Measurements from ENCODE around the gene OSBP.

Gene OSBP

DNA sequence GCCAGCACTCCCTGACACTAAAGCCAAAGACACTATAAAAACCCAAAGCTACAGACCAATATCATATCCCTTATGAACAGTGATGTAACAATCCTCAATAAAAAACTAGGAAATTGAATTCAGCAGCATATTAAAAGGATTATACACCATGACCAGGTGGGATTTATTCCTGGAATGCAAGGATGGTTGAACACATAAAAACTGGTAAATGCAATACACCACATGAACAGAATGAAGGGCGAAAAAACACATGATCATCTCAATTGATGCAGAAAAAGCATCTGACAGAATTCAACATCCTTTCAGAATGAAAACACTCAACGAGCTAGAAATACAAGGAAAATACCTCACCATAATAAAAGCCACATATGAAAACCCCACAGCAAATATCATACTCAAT, 31.3 kb downstream of the OSBP start:
- peak overlapping the region in 1 of 2 donors; percentile 38 for H3K27ac Mint-ChIP-seq
- peaks cover 66% of the 10 kb centered on the region for H3K36me3 Mint-ChIP-seq (ENCODE audit: insufficient read depth)
- no peak for ATAC-seq (replicated peaks)
- H3K27me3 Mint-ChIP-seq = no peaks in the 10 kb centered on the region
- no peak overlapping the region for H3K4me3 Mint-ChIP-seq
- no peak for DNase-seq
- H3K4me1 Mint-ChIP-seq (ENCODE audit: low read depth in 2 of 2) = peaks cover 3 to 9% of the 10 kb centered on the region in 2 donors
- peaks cover 0 to 5% of the 10 kb centered on the region in 2 donors for H3K9me3 Mint-ChIP-seq

DNA sequence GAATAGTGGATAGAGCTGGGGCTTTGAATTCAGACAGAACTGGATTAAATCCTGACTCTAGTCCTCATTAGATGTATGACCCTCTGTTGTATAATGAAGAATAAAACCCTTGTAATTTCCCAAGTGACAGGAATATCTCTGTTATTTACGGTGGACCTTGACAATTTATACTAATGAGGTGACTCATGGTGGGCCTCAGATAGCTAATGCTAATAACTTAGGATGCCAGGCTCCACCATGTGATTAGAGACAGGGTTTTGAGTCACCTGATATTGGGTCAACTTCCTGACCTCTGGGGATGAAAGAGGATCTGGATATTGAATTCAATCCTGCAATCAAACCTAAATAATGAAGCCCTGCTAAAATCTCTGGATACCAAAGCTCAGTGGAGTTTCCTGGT, 33.6 kb downstream of the OSBP start:
- ATAC-seq (replicated peaks) (no peak), DNase-seq (no peak)
- no peaks in the 10 kb centered on the region for H3K27me3 Mint-ChIP-seq
- H3K4me3 Mint-ChIP-seq = no peak overlapping the region
- peak overlapping the region in 1 of 2 donors; percentile 44 for H3K27ac Mint-ChIP-seq
- peaks cover 3 to 5% of the 10 kb centered on the region in 2 donors for H3K4me1 Mint-ChIP-seq (ENCODE audit: low read depth in 2 of 2)
- peaks cover 0 to 5% of the 10 kb centered on the region in 2 donors for H3K9me3 Mint-ChIP-seq
- peaks cover 69% of the 10 kb centered on the region for H3K36me3 Mint-ChIP-seq (ENCODE audit: insufficient read depth)

DNA sequence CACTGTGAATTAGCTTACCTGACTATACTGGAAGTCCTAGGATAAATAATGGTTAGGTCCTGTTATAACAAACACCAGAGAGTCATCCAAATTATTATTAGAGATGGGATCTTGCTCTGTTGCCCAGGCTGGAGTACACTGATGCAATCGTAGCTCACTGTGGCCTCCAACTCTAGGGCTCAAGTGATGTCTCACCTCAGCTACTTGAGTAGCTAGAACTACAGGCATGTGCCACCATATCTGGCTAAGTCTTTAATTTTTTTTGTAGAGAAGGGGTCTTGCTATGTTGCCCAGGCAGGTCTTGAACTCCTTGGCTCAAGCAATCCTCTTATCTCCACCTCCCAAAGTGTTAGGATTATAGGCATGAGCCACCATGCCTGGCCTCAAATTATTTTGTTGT, 37.2 kb downstream of the OSBP start:
- Mint-ChIP-seq H3K36me3 (ENCODE audit: insufficient read depth) (peaks cover 53% of the 10 kb centered on the region), H3K9me3 (no peaks in the 10 kb centered on the region), H3K4me1 (ENCODE audit: low read depth in 2 of 2) (no peaks in the 10 kb centered on the region), H3K27ac (peak overlapping the region; percentile 9 to 13), H3K27me3 (no peaks in the 10 kb centered on the region), H3K4me3 (no peak overlapping the region)
- DNase-seq = no peak
- no peak for ATAC-seq (replicated peaks)

DNA sequence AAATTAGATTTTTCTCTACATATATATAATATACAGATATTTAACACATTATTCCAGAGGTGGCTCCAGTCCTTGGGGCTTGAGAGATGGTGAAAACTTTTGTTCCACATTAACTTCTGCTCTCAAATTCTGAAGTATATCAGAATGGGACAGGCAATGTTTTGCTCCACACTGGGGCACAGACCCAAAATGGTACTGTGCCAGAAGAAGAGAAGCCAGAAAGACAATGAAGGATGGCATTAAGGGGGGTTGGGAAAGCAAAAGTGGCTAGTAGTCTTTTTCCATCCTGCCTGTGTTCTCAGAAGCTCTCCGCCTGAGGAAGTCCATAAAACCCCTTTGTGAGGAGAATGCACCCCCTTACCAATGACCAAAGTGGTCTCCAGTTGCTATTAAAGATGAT, 40.1 kb downstream of the OSBP start:
- no peak overlapping the region for H3K4me3 Mint-ChIP-seq
- no peak for ATAC-seq (replicated peaks)
- H3K36me3 Mint-ChIP-seq (ENCODE audit: insufficient read depth) = peaks cover 48% of the 10 kb centered on the region
- DNase-seq = no peak
- no peaks in the 10 kb centered on the region for H3K9me3 Mint-ChIP-seq
- H3K27me3 Mint-ChIP-seq = no peaks in the 10 kb centered on the region
- H3K4me1 Mint-ChIP-seq (ENCODE audit: low read depth in 2 of 2) = no peaks in the 10 kb centered on the region
- H3K27ac Mint-ChIP-seq = no peak overlapping the region

DNA sequence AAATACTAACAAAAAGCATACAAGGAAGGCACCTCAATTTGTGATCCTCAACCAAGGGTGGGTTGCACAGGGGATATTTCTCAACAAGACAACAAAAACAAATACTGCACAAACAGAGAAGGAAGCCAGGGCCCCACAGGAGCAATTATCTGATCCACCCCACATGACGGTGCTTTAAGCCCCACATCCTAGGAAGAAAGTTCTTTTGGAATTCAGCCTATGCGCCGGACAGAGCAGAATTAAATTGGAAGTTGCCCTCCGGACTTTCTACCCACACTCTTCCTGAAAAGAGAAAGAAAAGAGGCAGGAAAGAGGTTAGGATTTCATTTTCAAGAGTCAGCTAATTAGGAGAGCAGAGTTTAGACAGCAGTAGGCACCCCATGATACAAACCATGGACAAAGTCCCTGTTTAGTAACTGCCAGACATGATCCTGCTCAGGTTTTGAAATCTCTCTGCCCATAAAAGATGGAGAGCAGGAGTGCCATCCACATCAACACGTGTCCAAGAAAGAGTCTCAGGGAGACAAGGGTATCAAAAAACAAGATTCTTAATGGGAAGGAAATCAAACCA, 40.6 kb downstream of the OSBP start:
- ATAC-seq (replicated peaks) = no peak

DNA sequence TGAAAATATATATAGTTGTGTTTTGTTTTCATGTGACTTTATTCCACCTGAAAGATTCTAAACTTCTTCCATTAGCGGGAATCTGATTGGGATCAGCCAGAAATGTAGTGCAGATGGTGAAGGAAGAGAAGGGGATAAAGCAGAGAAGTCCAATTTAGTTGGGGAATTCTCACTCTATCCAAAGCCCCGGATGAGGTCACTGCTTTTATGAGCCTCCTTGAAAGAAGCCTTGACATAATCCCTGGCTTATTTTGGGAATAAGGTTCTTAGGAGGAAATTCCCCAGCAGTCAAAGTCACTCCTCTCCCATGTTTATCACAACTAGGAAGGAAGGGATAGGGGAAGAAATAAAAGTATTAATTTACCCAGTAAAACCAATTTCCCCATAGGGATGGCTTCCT, 41.1 kb downstream of the OSBP start:
- peak overlapping the region in 1 of 2 donors; percentile 74 for H3K27ac Mint-ChIP-seq

More for the DNA sequence above, 40.6 kb downstream of the OSBP start:
- H3K36me3 Mint-ChIP-seq (ENCODE audit: insufficient read depth) = peaks cover 43% of the 10 kb centered on the region
- H3K27me3 Mint-ChIP-seq = no peaks in the 10 kb centered on the region
- no peak for DNase-seq
- peak overlapping the region in 1 of 2 donors; percentile 74 for H3K27ac Mint-ChIP-seq
- no peaks in the 10 kb centered on the region for H3K9me3 Mint-ChIP-seq
- H3K4me3 Mint-ChIP-seq = no peak overlapping the region
- no peaks in the 10 kb centered on the region for H3K4me1 Mint-ChIP-seq (ENCODE audit: low read depth in 2 of 2)

DNA sequence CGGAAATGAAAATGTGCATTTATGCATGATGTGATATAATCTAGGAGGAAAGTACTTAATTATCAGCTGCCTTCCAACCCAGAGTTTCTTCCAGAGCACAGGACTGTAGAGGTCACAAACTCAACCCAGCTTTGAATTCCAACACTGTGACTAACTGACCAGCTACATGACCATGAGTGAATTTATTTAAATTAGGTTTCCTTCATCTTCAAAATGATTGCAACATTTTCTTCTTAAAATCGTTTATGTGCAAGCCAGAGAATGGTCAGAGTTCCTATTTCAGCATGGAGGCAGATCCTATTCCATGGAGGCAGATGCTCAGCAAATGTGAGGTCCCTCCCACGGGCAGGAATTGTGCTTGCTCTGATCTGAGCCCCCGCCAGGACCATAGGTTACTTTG, 42.4 kb downstream of the OSBP start:
- no peak for DNase-seq
- H3K27ac Mint-ChIP-seq = peak overlapping the region; percentile 46 to 72
- H3K4me3 Mint-ChIP-seq = no peak overlapping the region
- no peak for ATAC-seq (replicated peaks)
- H3K9me3 Mint-ChIP-seq = no peaks in the 10 kb centered on the region
- H3K27me3 Mint-ChIP-seq = no peaks in the 10 kb centered on the region
- H3K36me3 Mint-ChIP-seq (ENCODE audit: insufficient read depth) = peaks cover 25% of the 10 kb centered on the region
- H3K4me1 Mint-ChIP-seq (ENCODE audit: low read depth in 2 of 2) = no peaks in the 10 kb centered on the region

More for the DNA sequence above, 41.1 kb downstream of the OSBP start:
- Mint-ChIP-seq H3K9me3 (no peaks in the 10 kb centered on the region), H3K4me3 (no peak overlapping the region), H3K4me1 (ENCODE audit: low read depth in 2 of 2) (no peaks in the 10 kb centered on the region), H3K36me3 (ENCODE audit: insufficient read depth) (peaks cover 37% of the 10 kb centered on the region), H3K27me3 (no peaks in the 10 kb centered on the region)
- ATAC-seq (replicated peaks) (no peak), DNase-seq (no peak)

DNA sequence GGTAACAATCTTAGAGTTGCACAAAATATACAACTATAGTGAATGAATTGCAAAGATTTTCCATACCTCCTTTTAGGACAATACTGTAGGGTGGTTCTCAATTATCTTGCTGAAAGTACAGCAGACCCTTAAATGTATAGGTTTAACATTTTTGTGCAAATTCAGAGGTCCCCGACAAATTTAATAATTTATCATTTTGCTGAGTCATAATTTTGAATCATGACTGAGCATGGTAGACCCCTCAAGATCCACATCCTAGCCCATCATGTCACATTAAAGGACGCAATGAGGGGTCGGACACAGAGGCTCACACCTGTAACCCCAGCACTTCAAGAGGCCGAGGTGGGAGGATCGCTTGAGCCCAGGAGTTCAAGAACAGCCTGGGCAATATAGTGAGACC, 43.5 kb downstream of the OSBP start:
- no peak for ATAC-seq (replicated peaks)
- Mint-ChIP-seq H3K27ac (no peak overlapping the region), H3K36me3 (ENCODE audit: insufficient read depth) (peaks cover 14% of the 10 kb centered on the region), H3K9me3 (no peaks in the 10 kb centered on the region), H3K27me3 (no peaks in the 10 kb centered on the region), H3K4me3 (no peak overlapping the region), H3K4me1 (ENCODE audit: low read depth in 2 of 2) (no peaks in the 10 kb centered on the region)
- DNase-seq = no peak

DNA sequence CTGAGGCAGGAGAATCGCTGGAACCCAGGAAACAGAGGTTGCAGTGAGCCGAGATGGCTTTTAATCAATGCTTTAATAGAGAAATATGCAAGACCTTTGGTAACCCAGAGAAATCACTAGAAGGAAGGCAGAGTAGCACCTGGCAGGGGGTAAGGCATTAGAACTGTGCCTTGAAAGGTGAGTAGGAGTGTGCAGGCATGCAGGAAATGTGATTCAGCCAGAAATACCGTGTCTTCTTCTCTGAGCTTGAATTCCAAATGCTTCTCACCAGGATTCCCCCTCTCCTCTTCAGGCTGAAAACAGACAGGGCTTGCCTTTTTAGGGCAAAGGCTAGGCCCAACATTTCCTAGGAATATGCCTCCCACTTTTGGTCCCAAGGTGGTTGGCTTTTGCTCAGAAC, 53.3 kb downstream of the OSBP start:
- H3K27ac Mint-ChIP-seq = peak overlapping the region in 1 of 2 donors; percentile 99
- no peaks in the 10 kb centered on the region for H3K9me3 Mint-ChIP-seq
- peak overlapping the region in 1 of 2 donors; percentile 45 for H3K4me3 Mint-ChIP-seq

DNA sequence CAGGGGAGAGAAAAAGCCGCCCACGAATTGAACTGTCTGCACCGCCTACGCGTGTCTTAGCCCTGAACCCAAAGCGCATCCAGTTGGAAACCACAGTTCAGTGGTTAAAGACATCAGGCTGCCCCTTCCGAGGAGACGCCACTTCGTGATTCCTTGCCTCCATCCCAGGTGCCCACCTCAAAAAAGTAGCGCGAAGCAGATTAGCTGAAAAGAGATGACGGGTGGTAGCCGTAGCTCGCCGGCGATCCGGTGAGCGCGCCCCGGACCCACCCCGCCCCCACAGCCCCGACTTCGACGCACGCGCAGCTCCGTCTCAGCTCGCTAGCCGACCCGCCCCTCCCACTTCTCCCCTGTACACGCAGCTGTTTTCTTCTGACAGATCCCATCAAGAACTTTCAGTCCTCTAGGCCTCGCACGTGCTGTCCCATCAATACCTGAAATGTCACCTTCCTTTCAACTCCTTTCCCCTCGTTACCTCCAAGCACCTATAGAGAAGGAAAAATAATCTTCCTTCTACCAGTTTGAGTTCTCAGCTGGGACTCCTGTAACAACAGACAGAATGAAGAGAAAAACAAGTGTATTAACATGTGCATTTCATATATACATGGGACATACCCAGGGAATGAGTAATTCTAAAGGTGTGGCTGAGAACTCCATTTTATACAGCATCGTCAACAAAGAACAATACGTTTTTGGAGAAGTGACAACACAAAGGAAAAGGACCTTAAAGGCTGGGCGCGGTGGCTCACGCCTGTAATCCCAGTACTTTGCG, 54.7 kb downstream of the OSBP start:
- Mint-ChIP-seq H3K36me3 (ENCODE audit: insufficient read depth) (peaks cover 61% of the 10 kb centered on the region), H3K27me3 (no peaks in the 10 kb centered on the region), H3K4me3 (peak overlapping the region; percentile 87 to 91), H3K27ac (peak overlapping the region; percentile 99), H3K9me3 (no peaks in the 10 kb centered on the region), H3K4me1 (ENCODE audit: low read depth in 2 of 2) (peaks cover 25 to 30% of the 10 kb centered on the region in 2 donors)
- ATAC-seq (replicated peaks) = peak; percentile 67
- DNase-seq = peak; percentile 59 to 62 (median 61)

More for the DNA sequence above, 53.3 kb downstream of the OSBP start:
- Mint-ChIP-seq H3K36me3 (ENCODE audit: insufficient read depth) (peaks cover 57% of the 10 kb centered on the region), H3K4me1 (ENCODE audit: low read depth in 2 of 2) (peaks cover 17 to 19% of the 10 kb centered on the region in 2 donors), H3K27me3 (no peaks in the 10 kb centered on the region)
- no peak for ATAC-seq (replicated peaks)
- no peak for DNase-seq

DNA sequence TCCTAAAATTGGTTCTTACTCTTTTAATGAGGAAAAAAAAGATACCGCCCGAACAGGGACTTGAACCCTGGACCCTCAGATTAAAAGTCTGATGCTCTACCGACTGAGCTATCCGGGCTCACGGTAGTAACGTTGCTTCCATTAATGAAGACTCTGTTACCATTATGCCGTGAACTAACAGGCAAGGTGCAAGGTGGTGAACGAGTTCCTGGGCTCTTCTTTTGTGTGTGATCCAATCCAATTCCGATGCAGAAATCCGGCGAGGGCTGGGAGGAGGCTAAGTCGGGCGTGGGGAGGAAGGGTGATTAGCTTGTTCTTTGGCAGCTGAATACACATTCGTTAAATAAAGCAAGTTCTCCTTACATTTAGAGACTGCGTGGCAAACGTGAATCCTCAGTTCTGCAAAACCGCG, 55.3 kb downstream of the OSBP start:
- ATAC-seq (replicated peaks) (peak; percentile 64), DNase-seq (peak; percentile 72 to 80 (median 75))
- Mint-ChIP-seq H3K27me3 (no peaks in the 10 kb centered on the region), H3K4me3 (peak overlapping the region; percentile 87 to 91), H3K36me3 (ENCODE audit: insufficient read depth) (peaks cover 60% of the 10 kb centered on the region), H3K9me3 (no peaks in the 10 kb centered on the region), H3K4me1 (ENCODE audit: low read depth in 2 of 2) (peaks cover 29 to 30% of the 10 kb centered on the region in 2 donors), H3K27ac (peak overlapping the region; percentile 99)

DNA sequence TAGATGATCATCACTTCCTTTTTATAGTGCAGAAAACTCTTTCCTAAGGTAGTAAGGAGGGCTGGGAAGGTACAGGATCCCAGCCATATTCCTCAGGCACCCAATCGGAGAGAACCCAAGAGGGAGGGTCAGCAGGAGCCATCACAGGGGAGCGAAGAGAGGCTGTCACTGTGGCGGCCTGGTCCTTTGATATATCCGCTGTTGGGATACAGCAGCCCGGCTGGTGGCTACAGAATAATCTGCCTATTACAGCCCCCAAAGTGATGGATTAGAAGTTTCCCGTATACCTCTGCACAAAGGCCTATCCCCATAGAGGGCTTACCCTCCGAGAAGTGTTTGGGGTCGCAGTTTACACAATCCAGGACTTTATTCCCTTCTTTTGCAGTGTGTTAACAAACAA, 55.7 kb downstream of the OSBP start:
- H3K4me3 Mint-ChIP-seq = peak overlapping the region; percentile 87 to 91
- H3K36me3 Mint-ChIP-seq (ENCODE audit: insufficient read depth) = peaks cover 56% of the 10 kb centered on the region
- peak overlapping the region; percentile 99 for H3K27ac Mint-ChIP-seq
- ATAC-seq (replicated peaks) = no peak
- H3K4me1 Mint-ChIP-seq (ENCODE audit: low read depth in 2 of 2) = peaks cover 26 to 29% of the 10 kb centered on the region in 2 donors
- no peaks in the 10 kb centered on the region for H3K27me3 Mint-ChIP-seq
- no peak for DNase-seq
- H3K9me3 Mint-ChIP-seq = no peaks in the 10 kb centered on the region

DNA sequence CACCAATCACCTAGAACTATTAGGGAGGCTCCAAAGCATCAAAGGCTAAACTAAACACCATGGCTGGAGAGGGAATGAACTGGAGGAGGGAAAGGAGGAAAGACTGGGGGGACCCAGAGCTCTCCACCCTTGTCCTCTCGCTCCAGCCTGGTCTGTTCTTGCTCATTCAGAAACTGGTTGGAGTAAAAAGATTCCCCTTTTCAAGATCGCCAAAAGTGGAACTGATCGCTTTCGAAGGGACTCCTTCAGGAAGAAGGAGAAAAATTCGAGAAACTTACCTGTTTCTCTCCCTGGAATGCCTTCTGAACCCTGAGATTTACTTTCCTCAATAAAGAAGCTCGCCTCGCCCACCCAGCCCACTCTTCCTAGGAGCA, 57.3 kb downstream of the OSBP start:
- Mint-ChIP-seq H3K4me1 (ENCODE audit: low read depth in 2 of 2) (peaks cover 24 to 29% of the 10 kb centered on the region in 2 donors), H3K4me3 (peak overlapping the region; percentile 70 to 83), H3K9me3 (no peaks in the 10 kb centered on the region), H3K36me3 (ENCODE audit: insufficient read depth) (peaks cover 54% of the 10 kb centered on the region), H3K27me3 (no peaks in the 10 kb centered on the region), H3K27ac (peak overlapping the region in 1 of 2 donors; percentile 92)
- ATAC-seq (replicated peaks) (no peak), DNase-seq (no peak)

DNA sequence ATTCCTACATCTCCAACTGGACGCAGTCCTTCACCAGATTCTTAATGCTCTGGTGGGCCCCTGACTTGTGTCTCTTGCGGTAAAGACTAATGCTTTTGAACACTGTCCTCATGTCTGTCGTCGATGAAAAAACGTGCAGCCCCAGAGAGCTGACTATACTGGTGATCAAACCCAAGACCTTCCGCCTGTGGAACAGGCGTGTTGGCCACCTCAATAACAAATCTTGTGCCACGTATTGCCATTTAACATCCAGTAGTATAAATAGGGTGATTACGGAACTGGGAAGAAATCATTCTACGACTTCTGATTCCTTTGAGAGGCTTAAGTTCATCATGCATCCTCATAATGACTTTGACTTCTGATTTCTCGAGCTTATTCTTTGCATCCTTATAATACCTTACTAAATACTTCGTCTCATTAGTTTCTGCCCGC, 58.6 kb downstream of the OSBP start:
- ATAC-seq (replicated peaks) (peak; percentile 5), DNase-seq (no peak)
- Mint-ChIP-seq H3K9me3 (no peaks in the 10 kb centered on the region), H3K36me3 (ENCODE audit: insufficient read depth) (peaks cover 60% of the 10 kb centered on the region), H3K4me1 (ENCODE audit: low read depth in 2 of 2) (peaks cover 24 to 32% of the 10 kb centered on the region in 2 donors), H3K4me3 (peak overlapping the region; percentile 70 to 83), H3K27ac (peak overlapping the region; percentile 71 to 92), H3K27me3 (no peaks in the 10 kb centered on the region)

All from effector memory CD8-positive, alpha-beta T cell (primary cell).